CD14-positive monocyte (primary cell): ENCODE measurements around the gene TMED10. TPM values are rescaled to one million over a fixed set of nuclear protein-coding genes. Genes with fewer than 3 reads are reported as not detected.

Experiments used
- DNase-seq, 3 donors: peaks; one replicate each; pipeline ENCODE4 v3.0.0-alpha.2; 2011 to 2022
- H2AFZ ChIP-seq: 2 replicates; pipeline ENCODE4 v1.6.0; 2012; ENCODE audit warnings: mild to moderate bottlenecking, low read depth, low read length, inconsistent platforms; ENCODE audit not compliant: insufficient read depth, poor library complexity, severe bottlenecking
- H3K27ac ChIP-seq, 2 donors: 1 replicate in 1 of 2; 2 replicates in 1 of 2; pipeline ENCODE4 v1.5.1; 2012 to 2013; ENCODE audit warnings: low read length in 2 of 2, control low read depth in 1 of 2, inconsistent platforms in 1 of 2, low read depth in 1 of 2, mild to moderate bottlenecking in 1 of 2
- H3K27me3 ChIP-seq, 2 donors: one replicate each; pipeline versions ENCODE4 v1.6.0 to v1.6.1; 2011 to 2013; ENCODE audit warnings: low read length in 2 of 2; ENCODE audit not compliant: control insufficient read depth in 2 of 2, insufficient read depth in 2 of 2
- H3K36me3 ChIP-seq, 2 donors: replicated peaks in 1 of 2; 1 replicate in 1 of 2; 2 replicates in 1 of 2; pipeline versions ENCODE4 v1.5.1 to v1.6.1; 2012 to 2013; ENCODE audit warnings: low read length in 2 of 2, control low read depth in 1 of 2, inconsistent platforms in 1 of 2, mild to moderate bottlenecking in 1 of 2; ENCODE audit not compliant: insufficient read depth in 2 of 2, control insufficient read depth in 1 of 2
- H3K4me1 ChIP-seq, 2 donors: 1 replicate in 1 of 2; 2 replicates in 1 of 2; pipeline versions ENCODE4 v1.5.1 to v1.6.1; 2012 to 2013; ENCODE audit warnings: low read length in 2 of 2, control low read depth in 1 of 2, inconsistent platforms in 1 of 2, mild to moderate bottlenecking in 1 of 2, moderate library complexity in 1 of 2; ENCODE audit not compliant: insufficient read depth in 2 of 2, control insufficient read depth in 1 of 2
- H3K4me2 ChIP-seq: replicated peaks from 2 replicates; pipeline ENCODE3; 2012; ENCODE audit warnings: low read length, moderate library complexity, mild to moderate bottlenecking; ENCODE audit not compliant: poor library complexity, severe bottlenecking; ENCODE audit errors: extremely low read depth
- H3K4me3 ChIP-seq, 3 experiments: fragments of 200-600 bp in 1 of 3; sonication (generic) in 1 of 3; replicated peaks in 1 of 3; 1 replicate in 2 of 3; 2 replicates in 1 of 3; pipeline ENCODE4 v1.5.1; 2011 to 2013; ENCODE audit warnings: low read length in 3 of 3, mild to moderate bottlenecking in 3 of 3, control low read depth in 2 of 3, low read depth in 2 of 3, inconsistent platforms in 1 of 3, moderate library complexity in 1 of 3
- H3K79me2 ChIP-seq: 2 replicates; pipeline ENCODE4 v1.6.0; 2012; ENCODE audit warnings: mild to moderate bottlenecking, control low read depth, inconsistent platforms, low read length, moderate library complexity; ENCODE audit not compliant: insufficient read depth
- H3K9ac ChIP-seq: 2 replicates; pipeline ENCODE4 v1.6.0; 2017; ENCODE audit warnings: low read length, mild to moderate bottlenecking; ENCODE audit not compliant: insufficient read depth, poor library complexity, severe bottlenecking
- H3K9me3 ChIP-seq, 2 donors: replicated peaks in 1 of 2; 1 replicate in 1 of 2; 2 replicates in 1 of 2; pipeline versions ENCODE4 v1.5.1 to v1.6.1; 2012 to 2013; ENCODE audit warnings: low read length in 2 of 2, control low read depth in 1 of 2; ENCODE audit not compliant: control insufficient read depth in 1 of 2, insufficient read depth in 1 of 2
- H4K20me1 ChIP-seq: 2 replicates; pipeline ENCODE4 v1.6.0; 2012; ENCODE audit warnings: mild to moderate bottlenecking, low read length, control low read depth, moderate library complexity; ENCODE audit not compliant: insufficient read depth
- H3K27ac Mint-ChIP-seq, 7 donors: one replicate each; pipeline ENCODE4 v1.8.0; 2020; ENCODE audit warnings: mild to moderate bottlenecking in 7 of 7, mixed read lengths in 7 of 7, moderate library complexity in 6 of 7, inconsistent platforms in 2 of 7
- H3K27me3 Mint-ChIP-seq, 3 donors: one replicate each; pipeline ENCODE4 v1.8.0; 2021 to 2022; ENCODE audit warnings: low read depth in 3 of 3, mild to moderate bottlenecking in 3 of 3, mixed read lengths in 3 of 3, moderate library complexity in 3 of 3, inconsistent platforms in 1 of 3
- H3K36me3 Mint-ChIP-seq, 2 donors: one replicate each; pipeline ENCODE4 v1.8.0; 2020; ENCODE audit warnings: mixed read lengths in 2 of 2, inconsistent platforms in 1 of 2, mild to moderate bottlenecking in 1 of 2
- H3K4me1 Mint-ChIP-seq: one replicate; pipeline ENCODE4 v1.8.0; 2020; ENCODE audit warnings: mild to moderate bottlenecking, mixed read lengths
- H3K4me3 Mint-ChIP-seq, 2 donors: one replicate each; pipeline ENCODE4 v1.8.0; 2020; ENCODE audit warnings: mild to moderate bottlenecking in 2 of 2, mixed read lengths in 2 of 2, moderate library complexity in 1 of 2
- H3K9me3 Mint-ChIP-seq, 7 donors: one replicate each; pipeline ENCODE4 v1.8.0; 2020 to 2022; ENCODE audit warnings: mixed read lengths in 7 of 7, mild to moderate bottlenecking in 6 of 7, moderate library complexity in 6 of 7, inconsistent platforms in 2 of 7
- CTCF ChIP-seq: fragments of 200-600 bp; IDR thresholded peaks from one replicate; pipeline ENCODE4 v1.8.0; 2022; ENCODE audit warnings: antibody characterized with exemption, mild to moderate bottlenecking
- WGBS: methylation state at CpG from one replicate; pipeline ENCODE4 v1.1.5; 2013; ENCODE audit warnings: missing lambda C conversion rate; ENCODE audit not compliant: insufficient coverage; 5-methylcytosine and 5-hydroxymethylcytosine counted together
- intact Hi-C, 2 donors: fragments of 100-400 bp; cut with micrococcal nuclease; formaldehyde crosslinking; loops; one replicate each; pipeline versions ENCODE4 v1.15.0 to v1.15.1; 2023
- polyA plus RNA-seq, 3 donors: library from polyadenylated mRNA; depleted of rRNA in 1 of 3; unstranded in 2 of 3; stranded (reverse) in 1 of 3; fragments of 300-500 nt in 2 of 3; fragments of >200 nt in 1 of 3; fragmentation: Illumina TruSeq in 2 of 3; gene quantifications; 1 replicate in 2 of 3; 2 replicates in 1 of 3; pipeline ENCODE4 v1.2.3, GENCODE V29; 2012 to 2021

TMED10 gene
- polyA plus RNA-seq, 3 donors = 98.5 to 243 (median 233) TPM

GRCh38 chr14:75095690-75096089 lies 80.7 kb downstream of the TMED10 start:
- Histone ChIP-seq H3K4me1 (no peaks in the 10 kb centered on the region), H3K36me3 (peaks cover 88 to 98% of the 10 kb centered on the region in 2 donors), H3K9ac (no peak overlapping the region), H3K27ac (no peak overlapping the region), H3K27me3 (no peaks in the 10 kb centered on the region), H3K9me3 (no peaks in the 10 kb centered on the region), H2AFZ (no peak overlapping the region), H3K4me2 (no peak overlapping the region), H3K79me2 (no peaks in the 10 kb centered on the region), H4K20me1 (no peaks in the 10 kb centered on the region), H3K4me3 (no peak overlapping the region)
- intact Hi-C loops = no loop called here
- H3K27me3 Mint-ChIP-seq = no peaks in the 10 kb centered on the region
- WGBS = 84% methylated on average over 2 of the region's 4 CpGs
- H3K36me3 Mint-ChIP-seq = peaks cover 82 to 98% of the 10 kb centered on the region in 2 donors
- no peak for TF ChIP-seq CTCF
- no peaks in the 10 kb centered on the region for H3K4me1 Mint-ChIP-seq
- no peaks in the 10 kb centered on the region for H3K9me3 Mint-ChIP-seq
- H3K4me3 Mint-ChIP-seq = no peak overlapping the region
- H3K27ac Mint-ChIP-seq = peak overlapping the region in 3 of 7 donors; percentile 3 to 51 (median 3)
- no peak for DNase-seq

- H3K27me3 Mint-ChIP-seq = no peaks in the 10 kb centered on the region
- peaks cover 82 to 98% of the 10 kb centered on the region in 2 donors for H3K36me3 Mint-ChIP-seq
- H3K36me3 ChIP-seq = peaks cover 90 to 98% of the 10 kb centered on the region in 2 donors
- no peaks in the 10 kb centered on the region for H3K4me1 ChIP-seq
- H4K20me1 ChIP-seq = no peaks in the 10 kb centered on the region
- intact Hi-C loops = no loop called here
- no CpG with 5 or more reads among the region's 3 CpGs for WGBS
- H3K4me3 Mint-ChIP-seq = no peak overlapping the region
- H2AFZ ChIP-seq = no peak overlapping the region
- no peak overlapping the region for H3K4me2 ChIP-seq
- H3K9ac ChIP-seq = no peak overlapping the region
- no peaks in the 10 kb centered on the region for H3K9me3 Mint-ChIP-seq
- H3K4me1 Mint-ChIP-seq = no peaks in the 10 kb centered on the region
- H3K27me3 ChIP-seq = no peaks in the 10 kb centered on the region
- no peak overlapping the region for H3K27ac Mint-ChIP-seq
- no peaks in the 10 kb centered on the region for H3K79me2 ChIP-seq
- H3K27ac ChIP-seq = no peak overlapping the region
- H3K4me3 ChIP-seq = no peak overlapping the region
- TF ChIP-seq CTCF = no peak
- DNase-seq = no peak
- H3K9me3 ChIP-seq = no peaks in the 10 kb centered on the region
Measured at GRCh38 chr14:75094896-75095295, 81.5 kb downstream of the TMED10 start.
